ENCODE results near the gene HMCN2.

- TF ChIP-seq CTCF (IDR thresholded peaks at IDR 0.05) (no peak), E2F1 (CRISPR knock-in tag; IDR thresholded peaks at IDR 0.05) (no peak), ZNF512 (CRISPR knock-in tag; IDR thresholded peaks at IDR 0.05; ENCODE audit: borderline replicate concordance) (no peak), TEAD4 (CRISPR knock-in tag; IDR thresholded peaks at IDR 0.05) (no peak), NR2C2 (CRISPR knock-in tag; IDR thresholded peaks at IDR 0.05) (no peak), ZNF121 (CRISPR knock-in tag; IDR thresholded peaks at IDR 0.05) (no peak), JUN (CRISPR knock-in tag; IDR thresholded peaks at IDR 0.05) (no peak), ZSCAN18 (CRISPR knock-in tag; IDR thresholded peaks at IDR 0.05) (no peak), E2F5 (CRISPR knock-in tag; IDR thresholded peaks at IDR 0.05) (no peak), ATF3 (CRISPR knock-in tag; conservative IDR thresholded peaks at IDR 0.05) (no peak), ATF2 (CRISPR knock-in tag; IDR thresholded peaks at IDR 0.05; ENCODE audit: borderline replicate concordance, low read depth) (no peak)
Measured at GRCh38 chr9:130407916-130408663, 142.5 kb downstream of the HMCN2 start.

All from WTC11 (cell line).